ENCODE results near the gene SYT6. TPM values are rescaled to one million over a fixed set of nuclear protein-coding genes. Genes with fewer than 3 reads are reported as not detected.

SYT6 gene
- total and polyA plus RNA-seq, 2 experiments from 2014 or later: 1.2 to 2.6 TPM

DNA sequence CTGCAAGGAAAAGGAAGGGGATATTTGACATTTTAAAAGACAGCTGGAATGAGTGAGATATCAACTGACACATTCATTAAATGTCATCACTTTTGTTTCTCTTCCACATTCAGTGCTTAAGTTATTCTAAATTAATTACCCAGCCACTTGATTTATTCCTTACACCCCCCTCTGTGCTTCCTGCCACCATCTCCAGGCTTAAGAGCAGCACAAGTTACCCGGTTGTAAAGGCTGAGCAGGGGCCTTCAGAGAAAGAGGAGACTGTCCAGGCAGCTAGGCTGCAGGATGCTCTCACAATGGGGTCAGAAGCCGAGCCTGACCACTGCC, 71.4 kb downstream of the SYT6 start:
- Histone ChIP-seq H3K9me3 (ENCODE audit: low read depth) (no peaks in the 10 kb centered on the region), H3K4me3 (no peak overlapping the region), H3K79me2 (no peaks in the 10 kb centered on the region), H3K4me1 (ENCODE audit: insufficient read depth) (peaks cover 11% of the 10 kb centered on the region), H2AFZ (no peak overlapping the region), H3K9me2 (replicated peaks; ENCODE audit: insufficient read depth) (no peaks in the 10 kb centered on the region), H3K36me3 (replicated peaks; ENCODE audit: insufficient read depth, low read depth) (no peaks in the 10 kb centered on the region), H4K20me1 (ENCODE audit: insufficient read depth, poor library complexity, severe bottlenecking) (no peaks in the 10 kb centered on the region), H3K27ac (no peak overlapping the region), H3K4me2 (no peak overlapping the region), H3K27me3 (no peaks in the 10 kb centered on the region)
- no peak for DNase-seq (ENCODE audit: low spot score)
- 64% methylated on average over 2 of the region's 2 CpGs for WGBS (ENCODE audit: low lambda C conversion rate, missing lambda C conversion rate)
- no peak for TF ChIP-seq EZH2 (IDR thresholded peaks at IDR 0.05; ENCODE audit: borderline replicate concordance)
- TF ChIP-seq, protein P1, sequence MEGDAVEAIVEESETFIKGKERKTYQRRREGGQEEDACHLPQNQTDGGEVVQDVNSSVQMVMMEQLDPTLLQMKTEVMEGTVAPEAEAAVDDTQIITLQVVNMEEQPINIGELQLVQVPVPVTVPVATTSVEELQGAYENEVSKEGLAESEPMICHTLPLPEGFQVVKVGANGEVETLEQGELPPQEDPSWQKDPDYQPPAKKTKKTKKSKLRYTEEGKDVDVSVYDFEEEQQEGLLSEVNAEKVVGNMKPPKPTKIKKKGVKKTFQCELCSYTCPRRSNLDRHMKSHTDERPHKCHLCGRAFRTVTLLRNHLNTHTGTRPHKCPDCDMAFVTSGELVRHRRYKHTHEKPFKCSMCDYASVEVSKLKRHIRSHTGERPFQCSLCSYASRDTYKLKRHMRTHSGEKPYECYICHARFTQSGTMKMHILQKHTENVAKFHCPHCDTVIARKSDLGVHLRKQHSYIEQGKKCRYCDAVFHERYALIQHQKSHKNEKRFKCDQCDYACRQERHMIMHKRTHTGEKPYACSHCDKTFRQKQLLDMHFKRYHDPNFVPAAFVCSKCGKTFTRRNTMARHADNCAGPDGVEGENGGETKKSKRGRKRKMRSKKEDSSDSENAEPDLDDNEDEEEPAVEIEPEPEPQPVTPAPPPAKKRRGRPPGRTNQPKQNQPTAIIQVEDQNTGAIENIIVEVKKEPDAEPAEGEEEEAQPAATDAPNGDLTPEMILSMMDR (IDR thresholded peaks at IDR 0.05; ENCODE audit: poor library complexity): no peak
- no peak for TF ChIP-seq EZH2phosphoT487 (IDR thresholded peaks at IDR 0.05; ENCODE audit: low read depth, severe bottlenecking, unreplicated experiment)

DNA sequence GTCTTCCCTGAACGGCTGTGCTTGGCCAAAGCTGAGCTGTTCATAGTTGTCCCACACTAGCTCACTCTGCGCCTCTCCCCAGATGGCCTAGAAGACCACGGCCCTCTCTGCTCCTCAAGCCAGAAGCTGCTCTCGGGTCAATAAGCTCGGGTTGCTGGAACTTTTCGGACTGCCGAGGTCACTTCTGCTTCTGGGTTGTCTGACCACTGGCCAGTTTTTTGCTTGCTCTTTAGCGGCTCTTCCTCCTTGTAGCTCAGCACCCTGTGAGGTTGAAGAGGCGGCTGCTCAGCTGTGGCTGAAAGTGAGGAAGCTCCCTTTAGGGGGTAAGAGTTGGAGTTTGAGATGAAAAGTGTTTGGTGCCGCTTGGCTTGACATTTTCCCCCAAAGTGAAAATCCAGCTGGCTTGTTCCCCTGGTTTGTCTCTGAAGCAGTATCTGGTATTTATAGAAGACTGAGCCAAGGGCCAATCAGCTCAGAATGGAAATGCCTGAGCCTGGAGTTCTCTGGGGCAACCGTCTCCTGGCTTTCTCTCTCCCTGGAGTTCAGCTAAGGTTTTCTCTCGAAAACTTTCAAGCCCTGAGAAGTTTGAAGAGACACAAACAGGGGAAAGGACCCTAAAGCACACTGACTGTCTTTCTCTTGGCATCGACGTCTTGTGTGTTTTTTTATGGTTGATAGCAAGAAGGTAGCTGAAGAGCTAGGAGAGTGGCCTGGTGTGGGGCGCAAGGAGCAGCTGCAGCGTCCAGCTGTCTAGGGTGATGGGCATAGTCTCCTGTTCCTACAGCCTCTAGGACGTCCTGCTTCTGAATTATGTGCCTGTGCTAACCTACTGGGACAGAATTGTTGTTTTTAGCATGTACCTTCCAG, 72.0 kb downstream of the SYT6 start:
- Histone ChIP-seq H3K27me3 (no peaks in the 10 kb centered on the region), H3K4me3 (no peak overlapping the region), H3K9me2 (replicated peaks; ENCODE audit: insufficient read depth) (no peaks in the 10 kb centered on the region), H3K4me2 (no peak overlapping the region), H4K20me1 (ENCODE audit: insufficient read depth, poor library complexity, severe bottlenecking) (no peaks in the 10 kb centered on the region), H3K79me2 (no peaks in the 10 kb centered on the region), H3K9me3 (ENCODE audit: low read depth) (no peaks in the 10 kb centered on the region), H3K4me1 (ENCODE audit: insufficient read depth) (peaks cover 11% of the 10 kb centered on the region), H3K27ac (no peak overlapping the region), H3K36me3 (replicated peaks; ENCODE audit: insufficient read depth, low read depth) (no peaks in the 10 kb centered on the region), H2AFZ (no peak overlapping the region)
- no peak for TF ChIP-seq EZH2 (IDR thresholded peaks at IDR 0.05; ENCODE audit: borderline replicate concordance)
- no peak for DNase-seq (ENCODE audit: low spot score)
- 82% methylated on average over 17 of the region's 17 CpGs for WGBS (ENCODE audit: low lambda C conversion rate, missing lambda C conversion rate)

DNA sequence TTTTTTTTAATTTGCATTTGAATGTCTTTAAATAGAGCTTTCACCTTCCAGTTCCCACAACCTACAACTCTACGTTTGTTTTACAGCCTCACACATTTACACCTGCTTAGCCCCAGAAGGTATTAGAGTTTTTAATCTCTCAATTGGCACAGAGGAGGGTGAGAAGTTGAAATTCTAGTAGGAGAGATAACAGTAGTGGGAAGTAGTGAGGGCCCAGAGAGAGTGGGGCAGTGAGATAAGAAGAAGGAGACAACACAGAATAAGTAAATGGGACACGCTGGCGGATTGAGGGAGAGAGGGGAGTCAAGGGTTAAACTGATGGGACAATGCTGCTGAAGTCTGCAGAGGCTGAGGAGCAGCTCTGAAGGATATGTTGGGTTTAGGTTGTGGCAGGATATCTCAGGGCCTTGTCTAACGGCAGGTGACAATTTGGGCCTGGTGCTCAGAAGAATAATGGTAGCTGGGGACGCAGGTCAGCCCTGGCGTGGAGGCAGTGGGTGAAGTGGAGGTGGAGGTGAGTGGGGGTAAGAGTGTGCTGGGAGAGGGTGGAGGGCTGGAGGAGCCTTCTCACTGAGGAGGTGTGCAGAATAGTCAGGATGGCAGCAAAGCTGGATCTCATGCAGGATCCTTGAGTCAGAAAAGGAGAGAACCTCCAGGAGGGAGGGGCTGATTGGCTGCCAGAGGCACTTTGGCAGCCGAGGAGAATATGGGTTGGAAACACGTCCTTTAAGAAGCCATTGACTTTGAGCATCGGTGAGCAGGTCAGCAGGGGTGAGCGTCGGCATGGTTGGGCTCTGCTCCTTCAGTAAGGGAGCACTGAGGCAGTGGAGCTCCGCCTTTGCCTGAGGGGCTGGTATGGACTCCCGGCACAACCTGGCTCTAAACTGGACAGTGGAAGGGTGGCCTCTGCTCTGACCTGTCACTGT, 72.9 kb downstream of the SYT6 start:
- no peak for DNase-seq (ENCODE audit: low spot score)
- H3K27me3 ChIP-seq: no peaks in the 10 kb centered on the region
- H3K9me2 ChIP-seq (replicated peaks; ENCODE audit: insufficient read depth): no peaks in the 10 kb centered on the region
- H3K27ac ChIP-seq: no peak overlapping the region
- H2AFZ ChIP-seq: no peak overlapping the region
- no peaks in the 10 kb centered on the region for H3K36me3 ChIP-seq (replicated peaks; ENCODE audit: insufficient read depth, low read depth)
- H3K79me2 ChIP-seq: no peaks in the 10 kb centered on the region
- no peaks in the 10 kb centered on the region for H3K9me3 ChIP-seq (ENCODE audit: low read depth)
- no peaks in the 10 kb centered on the region for H4K20me1 ChIP-seq (ENCODE audit: insufficient read depth, poor library complexity, severe bottlenecking)
- H3K4me3 ChIP-seq: no peak overlapping the region
- TF ChIP-seq EZH2phosphoT487 (IDR thresholded peaks at IDR 0.05; ENCODE audit: low read depth, severe bottlenecking, unreplicated experiment) (no peak), EZH2 (IDR thresholded peaks at IDR 0.05; ENCODE audit: borderline replicate concordance) (no peak)
- TF ChIP-seq, protein P1 (IDR thresholded peaks at IDR 0.05; ENCODE audit: poor library complexity): no peak
- H3K4me1 ChIP-seq (ENCODE audit: insufficient read depth): peaks cover 15% of the 10 kb centered on the region
- 75% methylated on average over 13 of the region's 13 CpGs for WGBS (ENCODE audit: low lambda C conversion rate, missing lambda C conversion rate)
- no peak overlapping the region for H3K4me2 ChIP-seq

Measured in hepatocyte (in vitro differentiated cells).